HG03571 (cell line): ENCODE data around the gene SAAL1.
"Not testable (repeated sequence)": the region's sequence is repeated elsewhere in the genome, so short reads cannot be mapped to it uniquely, and the experiment has no call there.

Experiments used
- ATAC-seq: cut with Tn5 transposase; IDR thresholded peaks from one replicate; pipeline ENCODE4 v1.9.1; 2021; ENCODE audit not compliant: unreplicated experiment

The SAAL1 gene, protein sequence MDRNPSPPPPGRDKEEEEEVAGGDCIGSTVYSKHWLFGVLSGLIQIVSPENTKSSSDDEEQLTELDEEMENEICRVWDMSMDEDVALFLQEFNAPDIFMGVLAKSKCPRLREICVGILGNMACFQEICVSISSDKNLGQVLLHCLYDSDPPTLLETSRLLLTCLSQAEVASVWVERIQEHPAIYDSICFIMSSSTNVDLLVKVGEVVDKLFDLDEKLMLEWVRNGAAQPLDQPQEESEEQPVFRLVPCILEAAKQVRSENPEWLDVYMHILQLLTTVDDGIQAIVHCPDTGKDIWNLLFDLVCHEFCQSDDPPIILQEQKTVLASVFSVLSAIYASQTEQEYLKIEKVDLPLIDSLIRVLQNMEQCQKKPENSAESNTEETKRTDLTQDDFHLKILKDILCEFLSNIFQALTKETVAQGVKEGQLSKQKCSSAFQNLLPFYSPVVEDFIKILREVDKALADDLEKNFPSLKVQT

DNA sequence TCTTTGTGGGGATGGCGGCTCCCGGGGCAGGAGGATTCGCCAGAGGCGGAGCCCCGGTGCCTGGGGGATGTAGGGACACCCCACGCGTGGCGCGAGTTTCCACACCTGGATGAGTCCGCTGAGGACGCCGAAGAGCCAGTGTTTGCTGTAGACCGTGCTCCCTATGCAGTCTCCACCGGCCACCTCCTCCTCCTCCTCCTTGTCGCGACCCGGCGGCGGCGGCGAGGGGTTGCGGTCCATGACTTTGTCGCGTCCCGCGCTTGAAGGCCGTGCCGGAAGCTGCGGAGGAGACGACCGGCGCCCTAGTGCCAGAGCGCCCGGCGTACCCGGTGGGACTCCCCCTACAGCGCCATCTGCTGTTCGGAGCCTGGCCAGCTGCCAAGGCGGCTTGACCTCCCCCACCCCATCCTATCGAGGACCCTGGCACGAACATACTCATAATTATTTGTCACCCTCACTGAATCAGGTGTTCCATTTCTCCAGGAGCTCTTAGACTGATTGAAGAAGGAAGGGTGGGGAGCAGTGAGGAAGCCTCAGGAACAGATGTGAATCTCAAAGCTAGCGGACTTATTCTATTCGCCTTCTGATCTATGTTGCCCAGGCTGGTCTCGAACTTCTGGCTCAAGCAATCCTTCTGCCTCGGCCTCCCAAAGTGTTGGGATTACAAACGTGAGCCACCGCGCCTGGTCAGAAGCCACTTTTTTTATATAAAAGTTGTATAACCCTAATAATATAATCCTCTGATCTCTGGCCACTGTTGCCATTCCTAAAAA lies at the start of gene SAAL1:
Gene SAAL1, minus strand, starts transcription at position 281 of the 773 bp plus-strand sequence. Its CDS starts 41 bp downstream, at position 240.
- peak; percentile 96 for ATAC-seq

DNA sequence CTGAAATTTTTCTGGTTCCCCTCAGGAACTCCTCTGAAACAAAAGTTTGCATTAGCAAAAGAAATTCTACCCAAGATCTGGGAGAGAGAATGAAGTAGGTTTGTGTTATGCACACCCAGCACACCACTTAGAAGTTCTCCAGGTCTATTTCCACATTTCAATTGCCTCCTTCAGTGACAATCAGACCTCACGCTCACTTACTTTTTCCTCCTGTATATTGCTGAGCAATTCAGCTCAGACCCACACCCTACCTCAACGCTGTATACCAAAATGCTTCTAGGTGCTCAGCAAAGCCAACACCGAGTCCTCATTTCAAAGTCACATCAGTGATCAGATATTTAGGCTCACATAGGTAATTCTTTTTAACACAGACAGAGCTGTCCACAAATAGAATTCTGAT lies 45.7 kb upstream of the SAAL1 start:
- ATAC-seq, result no peak

DNA sequence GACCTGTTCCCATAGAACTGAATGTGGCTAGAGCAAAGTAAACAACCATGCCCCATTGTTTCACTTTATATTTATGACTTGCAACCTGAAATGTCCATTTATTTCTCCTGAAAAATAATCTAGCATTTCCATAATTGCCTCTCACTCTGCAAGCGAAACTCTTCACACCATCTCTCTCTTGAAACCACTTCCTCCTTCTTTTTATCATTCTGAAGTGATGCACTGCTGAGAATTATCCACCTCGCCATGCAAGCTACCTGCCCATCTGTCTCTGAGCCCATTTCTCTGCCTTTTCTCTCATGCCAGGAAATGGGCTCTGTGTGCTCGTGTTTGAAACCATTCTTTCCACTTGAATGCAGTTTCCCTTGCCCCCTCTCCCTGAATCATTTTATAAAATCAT lies 40.0 kb upstream of the SAAL1 start:
- ATAC-seq, result no peak

DNA sequence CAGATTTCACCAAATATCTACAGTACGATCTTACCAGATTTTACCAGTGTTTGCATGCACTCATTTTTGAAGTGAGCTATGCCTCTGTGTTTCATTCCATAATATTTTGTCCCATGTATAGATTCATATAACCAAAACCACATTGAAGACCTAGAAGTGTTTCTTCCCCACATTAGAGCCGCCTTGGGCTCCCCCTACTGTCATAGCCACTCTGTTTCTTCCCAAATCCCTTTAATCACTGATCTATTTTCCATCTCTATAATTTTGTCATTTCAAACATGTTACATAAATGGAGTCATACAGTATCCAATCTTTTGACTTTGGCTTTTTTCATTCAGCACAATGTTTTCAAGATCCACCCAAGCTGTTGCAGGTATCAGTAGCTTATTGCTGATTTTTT lies 39.1 kb upstream of the SAAL1 start:
- ATAC-seq, result no peak

DNA sequence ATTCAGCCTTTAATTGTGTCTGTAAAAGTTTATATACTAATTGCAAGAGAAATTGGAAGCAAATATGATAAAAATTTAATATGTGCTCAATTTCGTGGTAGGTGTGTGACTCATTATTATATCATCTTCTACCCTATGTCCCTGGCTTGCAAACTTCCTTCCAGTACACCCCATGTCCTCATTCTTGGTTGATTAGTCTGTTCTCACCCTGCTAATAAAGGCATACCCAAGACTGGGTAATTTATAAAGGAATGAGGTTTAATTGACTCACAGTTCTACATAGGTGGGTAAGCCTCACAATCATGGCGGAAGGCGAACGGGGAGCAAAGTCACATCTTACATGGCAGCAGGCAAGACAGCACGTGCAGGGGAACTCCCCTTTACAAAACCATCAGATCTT lies 38.4 kb upstream of the SAAL1 start:
- ATAC-seq, result no peak

DNA sequence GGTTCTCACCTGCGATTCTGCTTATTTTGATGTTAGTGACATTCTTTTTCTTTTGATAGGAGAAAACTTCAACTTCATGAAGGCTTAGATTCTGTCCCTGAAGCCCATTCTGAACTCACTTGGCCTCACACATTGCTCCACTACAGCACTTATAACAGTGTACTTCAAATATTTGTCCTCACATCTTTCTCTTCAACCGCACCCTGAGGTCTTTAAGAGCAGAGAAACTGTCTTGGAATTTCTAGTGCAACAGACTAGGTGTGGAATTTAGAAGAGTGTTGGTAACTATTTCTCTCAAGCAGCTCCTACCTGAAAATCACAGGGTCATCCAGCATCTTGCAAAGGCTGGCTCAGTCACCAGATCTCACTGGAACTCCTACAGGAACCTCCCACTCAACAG lies 34.3 kb upstream of the SAAL1 start:
- no peak for ATAC-seq

DNA sequence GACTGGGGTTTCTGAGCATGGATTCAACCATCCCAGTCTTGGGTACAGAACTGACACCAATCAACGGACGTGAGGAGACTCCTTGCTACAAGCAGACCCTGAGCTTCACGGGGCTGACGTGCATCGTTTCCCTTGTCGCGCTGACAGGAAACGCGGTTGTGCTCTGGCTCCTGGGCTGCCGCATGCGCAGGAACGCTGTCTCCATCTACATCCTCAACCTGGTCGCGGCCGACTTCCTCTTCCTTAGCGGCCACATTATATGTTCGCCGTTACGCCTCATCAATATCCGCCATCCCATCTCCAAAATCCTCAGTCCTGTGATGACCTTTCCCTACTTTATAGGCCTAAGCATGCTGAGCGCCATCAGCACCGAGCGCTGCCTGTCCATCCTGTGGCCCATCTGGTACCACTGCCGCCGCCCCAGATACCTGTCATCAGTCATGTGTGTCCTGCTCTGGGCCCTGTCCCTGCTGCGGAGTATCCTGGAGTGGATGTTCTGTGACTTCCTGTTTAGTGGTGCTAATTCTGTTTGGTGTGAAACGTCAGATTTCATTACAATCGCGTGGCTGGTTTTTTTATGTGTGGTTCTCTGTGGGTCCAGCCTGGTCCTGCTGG lies 31.4 kb upstream of the SAAL1 start:
- ATAC-seq, result no peak

DNA sequence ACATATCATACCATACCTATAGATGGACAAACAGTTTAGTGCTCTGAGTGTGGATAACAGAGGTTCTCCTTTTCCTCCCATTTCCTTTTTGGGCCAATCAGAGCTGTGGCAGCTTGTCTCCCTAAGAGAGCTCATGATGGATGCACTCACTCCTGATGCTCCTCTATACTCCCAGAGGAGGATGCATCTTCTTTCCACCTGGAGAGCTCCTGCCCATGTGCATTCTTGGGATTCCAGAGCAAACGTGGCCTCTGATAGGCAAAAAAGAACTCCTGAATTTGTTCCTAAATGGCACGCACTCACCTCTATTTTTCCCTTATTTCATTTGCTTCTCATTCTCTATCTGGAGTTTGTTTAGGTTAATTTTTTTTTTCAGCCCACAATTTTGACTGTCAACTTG lies 29.4 kb upstream of the SAAL1 start:
- ATAC-seq, result no peak

DNA sequence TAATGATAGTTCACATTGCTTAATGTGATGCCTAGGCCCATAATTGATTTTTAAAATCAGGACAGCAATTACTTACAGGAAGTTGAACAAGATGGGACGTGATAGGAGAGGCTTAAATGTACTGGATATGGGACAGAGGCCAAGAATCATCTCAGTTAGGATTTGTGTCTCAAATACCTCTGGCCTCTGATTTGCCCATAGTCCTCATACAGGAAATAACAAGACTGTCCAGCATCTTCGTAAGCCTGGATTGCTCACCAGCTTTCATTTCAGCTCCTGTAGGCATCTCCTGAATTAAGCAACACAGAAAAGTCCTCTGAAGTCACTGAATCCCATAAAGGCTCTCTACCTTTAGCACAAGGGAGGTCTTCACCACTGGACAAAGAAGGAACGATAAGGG lies 26.5 kb upstream of the SAAL1 start, which contains the start of gene MRGPRX3:
Gene MRGPRX3, plus strand, starts transcription at position 231 of the 400 bp plus-strand sequence. CDS start 4,632 bp downstream, outside the sequence.
- no peak for ATAC-seq

DNA sequence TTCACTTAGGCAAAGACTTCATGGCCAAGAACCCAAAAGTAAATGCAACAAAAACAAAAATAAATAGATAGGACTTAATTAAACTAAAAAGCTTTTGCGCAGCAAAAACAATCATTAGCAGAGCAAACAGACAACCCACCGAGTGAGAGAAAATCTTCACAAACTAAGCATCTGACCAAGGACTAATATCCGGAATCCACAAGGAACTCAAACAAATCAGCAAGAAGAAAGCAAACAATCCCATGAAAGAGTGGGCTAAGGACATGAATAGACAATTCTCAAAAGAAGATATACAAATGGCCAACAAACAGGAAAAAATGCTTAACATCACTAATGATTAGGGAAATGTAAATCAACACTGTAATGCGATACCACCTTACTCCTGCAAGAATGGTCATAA lies 25.2 kb upstream of the SAAL1 start:
- ATAC-seq, result not testable (repeated sequence)

DNA sequence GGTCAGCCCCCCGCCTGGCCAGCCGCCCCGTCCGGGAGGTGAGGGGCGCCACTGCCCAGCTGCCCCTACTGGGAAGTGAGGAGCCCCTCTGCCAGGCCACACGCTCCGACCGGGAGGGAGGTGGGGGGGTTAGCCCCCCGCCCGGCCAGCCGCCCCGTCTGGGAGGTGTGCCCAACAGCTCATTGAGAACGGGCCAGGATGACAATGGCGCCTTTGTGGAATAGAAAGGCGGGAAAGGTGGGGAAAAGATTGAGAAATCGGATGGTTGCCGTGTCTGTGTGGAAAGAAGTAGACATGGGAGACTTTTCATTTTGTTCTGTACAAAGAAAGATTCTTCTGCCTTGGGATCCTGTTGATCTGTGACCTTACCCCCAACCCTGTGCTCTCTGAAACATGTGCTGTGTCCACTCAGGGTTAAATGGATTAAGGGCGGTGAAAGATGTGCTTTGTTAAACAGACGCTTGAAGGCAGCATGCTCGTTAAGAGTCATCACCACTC lies 15.5 kb upstream of the SAAL1 start:
- not testable (repeated sequence) for ATAC-seq

DNA sequence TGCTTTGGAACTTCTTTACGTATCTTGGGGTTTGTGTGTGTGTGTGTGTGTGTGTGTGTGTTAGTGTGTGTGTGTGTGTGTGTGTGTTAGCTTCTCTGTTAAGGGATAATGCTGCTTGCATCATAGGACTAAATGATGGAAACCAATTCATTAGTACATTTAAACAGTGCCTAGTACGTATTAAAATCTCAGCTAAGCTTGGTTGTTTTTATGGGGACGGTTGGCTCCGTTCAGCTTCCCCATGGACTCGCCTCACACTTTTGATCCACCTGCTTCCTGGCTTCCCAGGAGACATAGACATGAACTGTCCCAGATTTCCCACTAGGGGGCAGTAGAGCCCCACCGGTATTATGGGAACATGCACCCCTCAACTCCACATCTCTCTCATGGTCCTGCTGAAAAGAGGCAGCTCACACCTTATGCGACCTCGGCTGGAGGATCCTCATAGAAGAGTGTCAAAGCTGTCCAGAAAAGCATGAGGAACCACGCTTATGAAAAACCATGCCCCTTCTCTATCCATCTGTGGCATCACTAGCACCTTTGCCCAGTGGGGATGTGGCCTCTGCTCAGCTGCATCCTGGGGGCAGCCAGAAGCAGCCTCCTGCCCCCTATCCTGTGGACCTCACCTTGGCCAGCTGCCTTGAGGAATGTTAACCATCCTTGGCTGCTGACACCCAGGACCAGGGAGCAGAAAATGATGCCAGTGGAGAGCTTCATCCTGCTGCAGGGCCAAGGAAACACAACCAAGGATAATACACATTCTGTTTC lies 9.7 kb upstream of the SAAL1 start:
- ATAC-seq, result peak; percentile 72

DNA sequence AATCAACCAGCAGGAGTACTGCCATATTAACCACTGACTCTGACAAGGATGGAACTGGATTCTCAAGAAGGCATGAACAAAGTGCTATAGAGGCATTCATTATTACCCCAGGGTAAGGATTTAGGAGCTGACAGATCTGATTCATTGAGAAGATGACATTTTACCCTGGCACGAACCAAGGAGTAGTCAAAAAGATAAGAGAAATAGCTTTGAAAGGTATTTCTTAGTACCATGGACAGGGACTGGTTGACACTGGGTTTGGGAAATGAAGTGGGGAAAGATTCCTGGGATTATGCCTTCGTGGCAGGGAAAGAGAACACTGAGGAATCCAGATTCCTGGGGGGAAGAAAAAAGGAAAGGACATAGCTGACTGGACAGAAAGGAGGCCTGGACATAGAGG lies 5.1 kb upstream of the SAAL1 start:
- no peak for ATAC-seq

DNA sequence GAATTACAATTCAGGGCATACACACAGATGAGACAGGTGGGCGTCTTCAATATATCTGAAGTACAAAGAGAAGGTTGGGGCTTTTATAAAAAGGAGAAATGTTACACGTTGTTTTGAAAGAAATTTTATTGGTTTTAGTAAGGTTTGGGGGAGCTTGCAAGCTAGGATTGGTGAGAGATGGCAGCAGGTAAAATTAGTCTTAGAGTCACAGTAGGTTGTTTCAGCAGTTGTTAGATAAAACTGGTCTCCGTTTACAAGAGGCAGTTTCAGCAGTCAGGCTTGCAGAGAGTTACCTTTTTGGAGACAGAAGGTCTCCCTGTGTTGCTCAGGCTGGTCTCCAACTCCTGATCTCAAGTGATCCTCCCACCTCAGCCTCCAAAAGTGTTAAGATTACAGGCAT lies 2.4 kb upstream of the SAAL1 start:
- ATAC-seq, result no peak

DNA sequence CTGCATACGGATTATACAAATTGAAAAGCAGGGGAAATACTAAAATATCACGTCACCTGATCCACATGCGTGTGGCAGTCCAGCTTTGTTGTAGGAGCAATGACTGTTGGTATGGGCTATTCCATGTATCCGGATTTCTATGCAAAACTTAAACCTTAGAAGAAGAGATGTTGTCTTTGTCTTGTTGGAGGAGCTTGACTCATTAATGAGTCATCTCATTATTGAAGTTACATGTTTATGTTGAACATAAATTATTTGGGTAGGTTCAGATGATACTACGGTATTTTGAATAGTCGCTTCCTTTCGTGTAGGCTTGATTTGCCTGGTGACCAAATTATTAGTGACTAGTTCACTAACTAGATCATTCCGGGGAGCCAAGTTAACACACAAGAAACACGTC lies 806 bp upstream of the SAAL1 start:
- no peak for ATAC-seq

DNA sequence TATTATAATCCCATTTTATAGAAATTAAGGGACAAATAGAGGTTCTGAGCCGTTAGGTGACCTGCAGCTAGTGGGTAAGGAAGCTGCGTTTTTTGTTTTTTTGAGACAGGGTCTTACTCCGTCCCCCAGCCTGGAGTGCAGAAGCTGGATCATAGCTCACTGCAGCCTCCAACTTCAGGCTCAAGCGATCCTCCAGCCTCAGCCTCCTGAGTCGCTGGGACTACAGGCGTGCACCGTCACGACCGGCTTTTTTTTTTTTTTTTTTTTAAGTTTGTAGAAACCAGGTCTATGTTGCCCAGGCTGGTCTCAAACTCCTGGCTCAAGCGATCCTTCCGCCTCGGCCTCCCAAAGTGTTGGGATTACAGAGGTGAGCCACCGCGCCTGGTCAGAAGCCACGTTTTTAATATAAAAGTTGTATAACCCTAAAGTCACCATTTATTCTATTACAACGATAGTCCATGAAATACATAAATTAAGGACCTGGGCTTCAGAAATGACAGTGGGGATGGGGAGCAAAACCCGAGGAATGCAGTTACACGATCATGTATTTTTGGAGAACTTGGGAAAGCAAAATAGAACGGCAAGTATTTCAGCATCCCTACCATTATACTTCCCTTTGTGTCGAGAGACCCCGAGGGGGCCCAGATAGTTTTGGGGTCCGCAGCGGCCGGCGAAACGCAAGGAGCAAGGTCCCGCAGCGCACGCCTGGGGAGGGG lies 638 bp downstream of the SAAL1 start:
- ATAC-seq, result no peak

DNA sequence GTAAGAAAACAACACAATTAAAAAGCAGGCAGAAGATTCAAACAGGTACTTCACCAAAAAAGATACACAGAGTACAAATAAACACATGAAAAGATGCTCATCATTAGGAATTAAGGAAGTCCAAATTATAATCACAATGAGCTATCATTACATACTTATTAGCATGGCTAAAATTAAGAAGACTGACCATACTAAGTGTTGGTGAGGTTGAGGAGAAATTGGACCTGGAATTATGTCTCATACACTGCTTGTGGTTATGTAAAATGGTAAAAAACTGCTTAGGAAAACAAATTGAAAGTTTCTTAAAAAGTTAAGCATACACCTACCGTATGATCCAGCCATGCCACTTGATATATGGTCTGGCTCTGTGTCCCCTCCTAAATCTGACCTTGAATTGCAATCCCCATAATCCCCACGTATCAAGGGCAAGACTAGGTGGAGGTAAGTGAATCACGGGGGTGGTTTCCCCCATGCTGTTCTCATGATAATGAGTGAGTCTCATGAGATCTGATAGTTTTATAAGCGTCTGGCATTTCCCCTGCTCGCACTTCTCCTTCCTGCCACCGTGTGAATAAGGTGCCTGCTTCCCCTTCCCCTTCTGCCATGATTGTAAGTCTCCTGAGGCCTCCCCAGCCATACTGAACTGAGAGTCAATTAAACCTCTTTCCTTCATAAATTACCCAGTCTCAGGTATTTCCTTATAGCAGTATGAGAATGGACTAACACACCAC lies 4.8 kb downstream of the SAAL1 start:
- ATAC-seq, result no peak

DNA sequence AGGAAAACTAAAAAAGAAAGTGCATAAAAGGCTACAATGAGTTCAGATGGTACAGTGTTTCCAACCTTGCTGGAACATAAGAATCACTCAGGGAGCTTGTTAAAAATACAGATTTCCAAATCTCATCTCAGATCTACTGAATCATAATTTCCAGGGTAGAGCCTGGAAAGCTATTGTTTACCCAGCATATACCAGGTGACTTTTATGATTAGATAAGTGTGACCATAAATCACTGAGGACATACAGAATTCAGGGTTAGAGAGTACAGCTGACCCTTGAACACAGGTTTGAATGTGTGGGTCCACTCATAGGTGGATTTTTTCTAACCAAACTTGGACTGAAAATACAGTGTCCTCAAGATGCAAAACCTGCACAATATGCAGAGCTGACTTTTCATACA lies 11.9 kb downstream of the SAAL1 start:
- no peak for ATAC-seq

DNA sequence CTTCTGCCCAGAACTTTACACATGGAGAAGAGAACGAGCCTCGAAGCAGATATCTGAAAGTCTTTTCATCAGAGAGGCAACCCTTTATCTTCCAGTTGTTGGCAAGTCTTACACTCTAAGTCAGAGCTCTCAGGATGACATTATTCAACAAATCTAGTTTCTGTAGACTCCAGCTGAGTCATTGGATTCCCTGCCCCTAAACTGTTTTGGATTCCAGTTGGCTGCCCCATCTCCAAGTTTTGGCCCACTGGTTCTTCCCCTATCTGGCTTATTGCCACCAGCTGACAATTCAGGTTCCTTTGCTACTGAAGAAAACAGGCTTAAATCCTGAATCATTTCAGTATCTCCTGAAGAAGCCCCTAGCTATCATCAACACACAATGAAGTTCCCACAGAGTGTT lies 14.2 kb downstream of the SAAL1 start:
- ATAC-seq, result no peak
